Naive thymus-derived CD4-positive, alpha-beta T cell (primary cell): ENCODE data around the gene PLEKHJ1. TPM values are rescaled to one million over a fixed set of nuclear protein-coding genes. Genes with fewer than 3 reads are reported as not detected.
"Not testable (repeated sequence)": the region's sequence is repeated elsewhere in the genome, so short reads cannot be mapped to it uniquely, and the experiment has no call there.

ENCODE experiments used
- ATAC-seq: fragments of 150-1000 bp; cut with Tn5 transposase; 2 replicates; pipeline ENCODE4 v1.10.0; 2021; ENCODE audit warnings: mild to moderate bottlenecking, moderate library complexity
- CTCF ChIA-PET: fragments of 350-600 bp; sonication (Branson Sonifier 250); formaldehyde crosslinking; loops from one replicate; lab custom pipeline; 2021; ENCODE audit warnings: antibody characterized with exemption; lab: Charles Lee
- POLR2A ChIA-PET: fragments of 350-600 bp; sonication (Branson Sonifier 250); formaldehyde crosslinking; loops from one replicate; lab custom pipeline; 2021; ENCODE audit warnings: antibody characterized with exemption, inconsistent platforms; lab: Charles Lee
- DNase-seq, 9 donors: peaks; one replicate each; pipeline versions ENCODE4 v3.0.0 to v3.0.0-alpha.2; 2020 to 2022; ENCODE audit warnings: mixed read lengths in 1 of 9
- H3K27ac ChIP-seq: one replicate; pipeline ENCODE4 v1.7.0; 2013; ENCODE audit warnings: mild to moderate bottlenecking, low read depth, low read length, moderate library complexity
- H3K27me3 ChIP-seq, 2 donors: one replicate each; pipeline ENCODE4 v1.7.0; 2013; ENCODE audit warnings: low read length in 2 of 2, mild to moderate bottlenecking in 2 of 2, moderate library complexity in 2 of 2; ENCODE audit not compliant: control insufficient read depth in 2 of 2, insufficient read depth in 2 of 2
- H3K36me3 ChIP-seq, 3 experiments: 1 replicate in 2 of 3; 2 replicates in 1 of 3; pipeline ENCODE4 v1.7.0; 2013; ENCODE audit warnings: low read length in 3 of 3, mild to moderate bottlenecking in 3 of 3, moderate library complexity in 1 of 3; ENCODE audit not compliant: insufficient read depth in 3 of 3, control insufficient read depth in 2 of 3
- H3K4me1 ChIP-seq, 2 donors: one replicate each; pipeline ENCODE4 v1.7.0; 2013; ENCODE audit warnings: low read length in 2 of 2, mild to moderate bottlenecking in 2 of 2, moderate library complexity in 1 of 2; ENCODE audit not compliant: control insufficient read depth in 2 of 2, insufficient read depth in 2 of 2
- H3K4me3 ChIP-seq: 2 replicates; pipeline ENCODE4 v1.7.0; 2013; ENCODE audit warnings: mild to moderate bottlenecking, low read length
- H3K9me3 ChIP-seq, 3 experiments: 1 replicate in 2 of 3; 2 replicates in 1 of 3; pipeline ENCODE4 v1.7.0; 2013; ENCODE audit warnings: low read length in 3 of 3; ENCODE audit not compliant: control insufficient read depth in 2 of 3
- H3K27ac Mint-ChIP-seq, 9 donors: one replicate each; pipeline ENCODE4 v1.8.0; 2020 to 2022; ENCODE audit warnings: mixed read lengths in 9 of 9, mild to moderate bottlenecking in 8 of 9, moderate library complexity in 5 of 9, inconsistent platforms in 2 of 9
- H3K27me3 Mint-ChIP-seq, 5 donors: one replicate each; pipeline ENCODE4 v1.8.0; 2021 to 2022; ENCODE audit warnings: mixed read lengths in 5 of 5, mild to moderate bottlenecking in 1 of 5
- H3K36me3 Mint-ChIP-seq, 5 donors: one replicate each; pipeline ENCODE4 v1.8.0; 2020 to 2022; ENCODE audit warnings: mixed read lengths in 5 of 5, mild to moderate bottlenecking in 3 of 5, inconsistent platforms in 1 of 5
- H3K4me1 Mint-ChIP-seq, 7 donors: one replicate each; pipeline ENCODE4 v1.8.0; 2020 to 2022; ENCODE audit warnings: mixed read lengths in 7 of 7, mild to moderate bottlenecking in 3 of 7, inconsistent platforms in 1 of 7
- H3K4me3 Mint-ChIP-seq, 10 donors: one replicate each; pipeline ENCODE4 v1.8.0; 2020 to 2022; ENCODE audit warnings: mild to moderate bottlenecking in 10 of 10, mixed read lengths in 10 of 10, moderate library complexity in 6 of 10, inconsistent platforms in 2 of 10
- H3K9me3 Mint-ChIP-seq, 11 donors: one replicate each; pipeline ENCODE4 v1.8.0; 2020 to 2022; ENCODE audit warnings: mixed read lengths in 11 of 11, mild to moderate bottlenecking in 4 of 11, inconsistent platforms in 1 of 11, moderate library complexity in 1 of 11
- intact Hi-C, 2 donors: fragments of 100-400 bp; cut with micrococcal nuclease; formaldehyde crosslinking; loops; one replicate each; pipeline ENCODE4 v1.15.1; 2023
- polyA plus RNA-seq, 2 donors: library from polyadenylated mRNA; unstranded; fragments of 300-500 nt; fragmentation: Illumina TruSeq; gene quantifications; one replicate each; pipeline ENCODE4 v1.2.3, GENCODE V29; 2021
- total RNA-seq, 6 experiments: library from RNA in 5 of 6; stranded (reverse) in 5 of 6; gene quantifications; 1 replicate in 5 of 6; 2 replicates in 1 of 6; pipeline ENCODE4 v1.2.3 and lab custom pipeline; 2021 to 2026

The PLEKHJ1 gene
- total RNA-seq (10 to 100 TPM; 32.9 to 65.0 (median 50.2) TPM), polyA plus RNA-seq (100 to 1,000 TPM in 1 of 2 donors, 10 to 100 TPM in 1; 79.5 to 123 TPM), total RNA-seq (lab: John Stamatoyannopoulos, UW) (25.0 reads per million, percentile 55 among the genes with 10 or more reads in this experiment)

GRCh38 chr19:2236314-2237050 is at the start of gene PLEKHJ1, which contains the start of gene SF3A2:
Gene PLEKHJ1, minus strand, starts transcription at chr19:2236329. Its CDS starts 81 bp downstream, at chr19:2236248.
Gene SF3A2, plus strand, starts transcription at chr19:2236824. Its CDS starts 6,595 bp downstream, at chr19:2243419.
- Histone ChIP-seq H3K4me1 (peaks cover 42 to 50% of the 10 kb centered on the region in 2 donors), H3K36me3 (peaks cover 0 to 23% (median 0%) of the 10 kb centered on the region in 3 experiments), H3K9me3 (no peaks in the 10 kb centered on the region), H3K4me3 (peak within 1 kb of the TSS; percentile 75), H3K27me3 (no peaks in the 10 kb centered on the region), H3K27ac (peak within 1 kb of the TSS; percentile 93)
- peak; percentile 96 to 100 (median 100) for DNase-seq
- intact Hi-C loops, result loop anchor here (1.0 to 5.0 kb wide), 19 partner anchors 16 to 546 kb away; partner anchors contain the start of genes AP3D1 (in 2 of the 2), LSM7 (in 2 of the 2), SPPL2B (in 2 of the 2) and TIMM13 (in 2 of the 2)
- peak; percentile 90 for ATAC-seq
- peak within 1 kb of the TSS; percentile 96 to 100 (median 98) for H3K4me3 Mint-ChIP-seq
- peaks cover 0 to 5% (median 0%) of the 10 kb centered on the region in 5 donors for H3K27me3 Mint-ChIP-seq
- H3K4me1 Mint-ChIP-seq, result peaks cover 41 to 69% (median 57%) of the 10 kb centered on the region in 7 donors
- ChIA-PET CTCF (interaction anchor here (0.7 to 1.5 kb wide), 7 partner anchors 16 to 85 kb away, joined by 3 to 7 read pairs (median 4); partner anchors contain the start of gene AP3D1), POLR2A (interaction anchor here (0.6 to 9.7 kb wide), 14 partner anchors 17 to 411 kb away, joined by 3 to 163 read pairs (median 4); partner anchors contain the start of genes AMH, GADD45B, JSRP1 and TIMM13)
- peak within 1 kb of the TSS; percentile 96 to 99 (median 98) for H3K27ac Mint-ChIP-seq
- peaks cover 0 to 12% (median 0%) of the 10 kb centered on the region in 11 donors for H3K9me3 Mint-ChIP-seq
- H3K36me3 Mint-ChIP-seq, result peaks cover 3 to 23% (median 14%) of the 10 kb centered on the region in 5 donors

GRCh38 chr19:2283835-2284507 is 47.8 kb upstream of the PLEKHJ1 start:
- no peaks in the 10 kb centered on the region for H3K27me3 ChIP-seq
- H3K4me1 ChIP-seq, result peaks cover 8 to 18% of the 10 kb centered on the region in 2 donors
- ChIA-PET POLR2A (interaction anchor here (0.7 to 1.3 kb wide), 2 partner anchors 24 to 119 kb away, joined by 3 to 4 read pairs; no protein-coding TSS in a partner anchor), CTCF (interaction anchor here (1.1 kb wide), 1 partner anchor 13 kb away, joined by 3 read pairs; no protein-coding TSS in a partner anchor)
- Mint-ChIP-seq H3K36me3 (peaks cover 0 to 2% (median 0%) of the 10 kb centered on the region in 5 donors), H3K9me3 (peaks cover 0 to 2% (median 0%) of the 10 kb centered on the region in 11 donors), H3K27me3 (peaks cover 0 to 2% (median 0%) of the 10 kb centered on the region in 5 donors), H3K4me3 (no peak overlapping the region), H3K4me1 (peaks cover 10 to 25% (median 22%) of the 10 kb centered on the region in 7 donors), H3K27ac (peak overlapping the region in 1 of 9 donors; percentile 43)
- H3K36me3 ChIP-seq, result no peaks in the 10 kb centered on the region
- DNase-seq, result no peak
- H3K4me3 ChIP-seq, result no peak overlapping the region
- H3K9me3 ChIP-seq, result no peaks in the 10 kb centered on the region
- ATAC-seq, result no peak
- intact Hi-C loops, result no loop called here
- H3K27ac ChIP-seq, result no peak overlapping the region

GRCh38 chr19:2282862-2283237 is 46.7 kb upstream of the PLEKHJ1 start:
- Histone ChIP-seq H3K4me3 (no peak overlapping the region), H3K27me3 (no peaks in the 10 kb centered on the region), H3K36me3 (no peaks in the 10 kb centered on the region), H3K27ac (no peak overlapping the region), H3K9me3 (no peaks in the 10 kb centered on the region), H3K4me1 (peaks cover 8 to 13% of the 10 kb centered on the region in 2 donors)
- Mint-ChIP-seq H3K9me3 (peaks cover 0 to 2% (median 0%) of the 10 kb centered on the region in 11 donors), H3K4me3 (peak overlapping the region in 8 of 10 donors; percentile 37 to 77 (median 56)), H3K4me1 (peaks cover 5 to 16% (median 12%) of the 10 kb centered on the region in 7 donors), H3K36me3 (no peaks in the 10 kb centered on the region), H3K27ac (peak overlapping the region in 5 of 9 donors; percentile 38 to 82 (median 43)), H3K27me3 (peaks cover 0 to 2% (median 0%) of the 10 kb centered on the region in 5 donors)
- DNase-seq, result no peak
- no peak for ATAC-seq
- intact Hi-C loops, result no loop called here
- ChIA-PET CTCF (interaction anchor here (1.1 kb wide), 1 partner anchor 12 kb away, joined by 3 read pairs; no protein-coding TSS in a partner anchor), POLR2A (interaction anchor here (0.6 to 2.1 kb wide), 7 partner anchors 9 to 607 kb away, joined by 3 to 7 read pairs (median 3); partner anchors contain the start of gene GADD45B)

GRCh38 chr19:2282062-2282861 is 46.1 kb upstream of the PLEKHJ1 start, which contains the start of gene PEAK3:
Gene PEAK3, minus strand, starts transcription at chr19:2282175. Its CDS starts 1,244 bp downstream, at chr19:2280931.
- H3K9me3 Mint-ChIP-seq, result peaks cover 0 to 2% (median 0%) of the 10 kb centered on the region in 11 donors
- Histone ChIP-seq H3K27ac (no peak within 1 kb of the TSS), H3K9me3 (no peaks in the 10 kb centered on the region), H3K4me1 (peaks cover 8 to 13% of the 10 kb centered on the region in 2 donors), H3K27me3 (no peaks in the 10 kb centered on the region), H3K4me3 (no peak within 1 kb of the TSS), H3K36me3 (no peaks in the 10 kb centered on the region)
- CTCF ChIA-PET, result no interaction called here
- intact Hi-C loops, result no loop called here
- H3K27ac Mint-ChIP-seq, result peak within 1 kb of the TSS in 6 of 9 donors; percentile 41 to 82 (median 42)
- DNase-seq (peak in 1 of 9 donors; percentile 49), ATAC-seq (peak; percentile 74)
- H3K27me3 Mint-ChIP-seq, result peaks cover 0 to 2% (median 0%) of the 10 kb centered on the region in 5 donors
- peaks cover 6 to 17% (median 11%) of the 10 kb centered on the region in 7 donors for H3K4me1 Mint-ChIP-seq
- peak within 1 kb of the TSS in 8 of 10 donors; percentile 49 to 77 (median 62) for H3K4me3 Mint-ChIP-seq
- H3K36me3 Mint-ChIP-seq, result no peaks in the 10 kb centered on the region
- POLR2A ChIA-PET, result interaction anchor here (0.6 to 2.1 kb wide), 7 partner anchors 9 to 607 kb away, joined by 3 to 7 read pairs (median 3); partner anchors contain the start of gene GADD45B

- H3K27me3 ChIP-seq, H3K9me3 Mint-ChIP-seq, DNase-seq, H3K9me3 ChIP-seq, H3K36me3 ChIP-seq, H3K27ac ChIP-seq, H3K27me3 Mint-ChIP-seq, H3K36me3 Mint-ChIP-seq, H3K4me3 ChIP-seq, CTCF ChIA-PET, intact Hi-C loops: not testable (repeated sequence)
- Mint-ChIP-seq H3K27ac (peak overlapping the region in 1 of 9 donors; percentile 56), H3K4me1 (peaks cover 6 to 19% (median 14%) of the 10 kb centered on the region in 7 donors), H3K4me3 (peak overlapping the region in 6 of 10 donors; percentile 57 to 77 (median 62))
- POLR2A ChIA-PET, result interaction anchor here (0.6 to 2.2 kb wide), 3 partner anchors 10 to 41 kb away, joined by 3 to 7 read pairs (median 6); no protein-coding TSS in a partner anchor
- ATAC-seq, result peak; percentile 28
- peaks cover 8 to 13% of the 10 kb centered on the region in 2 donors for H3K4me1 ChIP-seq
Measured at GRCh38 chr19:2281265-2282061, 45.3 kb upstream of the PLEKHJ1 start.
